HL-60 (cell line): Measurements from ENCODE around the gene MKS1.

Experiments used
- DNase-seq, 2 experiments: peaks; one replicate each; pipeline ENCODE4 v3.0.0-alpha.2; 2010 to 2020; ENCODE audit warnings: low read depth in 1 of 2, low spot score in 1 of 2
- H3K27ac ChIP-seq: fragments of 250-450 bp; sonication (Bioruptor Pico); replicated peaks from 2 replicates; pipeline ENCODE4 v1.5.1; 2020; ENCODE audit warnings: mild to moderate bottlenecking, moderate library complexity
- H3K27me3 ChIP-seq: fragments of 250-450 bp; sonication (Bioruptor Pico); 2 replicates; pipeline ENCODE4 v1.5.1; 2021; ENCODE audit warnings: mild to moderate bottlenecking, moderate library complexity; ENCODE audit not compliant: insufficient read depth, poor library complexity, severe bottlenecking
- H3K4me3 ChIP-seq: replicated peaks from 2 replicates; pipeline ENCODE4 v1.5.1; 2011; ENCODE audit warnings: mild to moderate bottlenecking, control low read depth, low read length; ENCODE audit not compliant: insufficient read depth
- CTCF ChIP-seq: IDR thresholded peaks from one replicate; pipeline ENCODE4 v1.5.1; 2011; ENCODE audit warnings: low read length, control low read depth, inconsistent platforms; ENCODE audit not compliant: insufficient read depth
- GABPA ChIP-seq: IDR thresholded peaks from 2 replicates; pipeline ENCODE4 v1.6.1; 2012; ENCODE audit warnings: low read depth
- POLR2AphosphoS5 ChIP-seq: IDR thresholded peaks from 2 replicates; pipeline ENCODE4 v1.6.1; 2012; ENCODE audit warnings: low read depth
- REST ChIP-seq: IDR thresholded peaks from 2 replicates; pipeline ENCODE4 v1.6.1; 2012; ENCODE audit warnings: low read depth; ENCODE audit not compliant: insufficient replicate concordance
- SPI1 ChIP-seq: IDR thresholded peaks from 2 replicates; pipeline ENCODE4 v1.6.1; 2012; ENCODE audit warnings: low read depth, mild to moderate bottlenecking, borderline replicate concordance

Gene MKS1

DNA sequence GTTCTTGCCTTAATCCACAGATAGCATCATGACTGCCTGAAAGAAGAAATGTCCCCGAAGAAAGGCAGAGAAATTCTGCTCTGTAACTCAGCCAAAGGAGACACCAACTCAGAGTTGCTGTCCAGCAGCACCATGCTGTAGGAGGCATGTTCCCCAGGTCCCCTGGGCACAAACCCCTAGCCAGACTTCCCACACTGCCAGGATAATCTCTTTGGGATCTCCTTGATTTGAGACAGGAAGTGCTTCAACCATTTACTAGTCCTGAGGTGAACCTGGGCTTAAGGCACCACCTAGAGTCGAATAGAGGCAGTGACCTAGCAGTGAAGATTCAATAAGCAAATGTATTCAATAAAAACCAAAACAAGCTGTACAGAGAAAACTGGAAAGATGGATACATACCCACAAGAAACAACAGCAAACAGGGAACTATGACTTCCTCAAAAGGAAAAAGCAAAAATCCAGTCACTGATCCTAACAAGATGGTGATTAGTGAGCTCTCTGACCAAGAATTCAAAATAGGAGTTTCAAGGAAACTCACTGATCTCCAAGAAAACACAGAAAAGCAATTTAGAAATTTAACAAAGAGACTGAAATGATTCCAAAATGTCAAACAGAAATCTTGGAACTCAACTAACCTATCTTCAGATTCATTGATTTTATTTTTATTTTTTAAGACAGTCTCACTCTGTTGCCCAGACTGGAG, 46.5 kb downstream of the MKS1 start:
- TF ChIP-seq REST, result peak; percentile 85
- peak; percentile 29; the same call in 1 of the 2 replicates for TF ChIP-seq SPI1
- TF ChIP-seq GABPA, result no peak
- TF ChIP-seq POLR2AphosphoS5, result no peak
- TF ChIP-seq CTCF, result peak; percentile 18
- DNase-seq, result peak in 1 of 2 experiments; percentile 41
- Histone ChIP-seq H3K27me3 (peaks cover 4% of the 10 kb centered on the region), H3K4me3 (no peak overlapping the region), H3K27ac (no peak overlapping the region)

DNA sequence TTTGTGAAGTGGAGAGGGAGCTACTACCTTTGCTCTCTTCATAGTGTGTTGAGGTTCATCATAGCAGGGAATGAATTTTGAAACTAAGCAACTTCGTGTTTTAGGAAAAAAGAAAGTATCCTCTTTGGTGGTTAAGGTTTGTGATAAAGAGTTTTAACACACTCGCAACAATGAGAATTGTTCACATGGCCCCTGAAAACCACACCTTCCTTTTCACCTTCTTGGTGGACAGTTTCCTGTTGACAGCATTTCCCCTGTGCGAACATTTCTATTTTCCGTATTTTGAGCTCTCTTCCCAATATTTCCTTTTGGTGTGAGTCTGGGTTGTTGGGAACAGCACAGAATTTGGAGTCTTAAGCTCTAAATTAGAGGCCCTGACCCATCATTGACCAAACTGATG, 48.4 kb downstream of the MKS1 start:
- DNase-seq, result no peak
- Histone ChIP-seq H3K27me3 (peaks cover 4% of the 10 kb centered on the region), H3K4me3 (no peak overlapping the region), H3K27ac (no peak overlapping the region)
- TF ChIP-seq POLR2AphosphoS5 (no peak), GABPA (no peak), REST (no peak), CTCF (no peak), SPI1 (no peak)

DNA sequence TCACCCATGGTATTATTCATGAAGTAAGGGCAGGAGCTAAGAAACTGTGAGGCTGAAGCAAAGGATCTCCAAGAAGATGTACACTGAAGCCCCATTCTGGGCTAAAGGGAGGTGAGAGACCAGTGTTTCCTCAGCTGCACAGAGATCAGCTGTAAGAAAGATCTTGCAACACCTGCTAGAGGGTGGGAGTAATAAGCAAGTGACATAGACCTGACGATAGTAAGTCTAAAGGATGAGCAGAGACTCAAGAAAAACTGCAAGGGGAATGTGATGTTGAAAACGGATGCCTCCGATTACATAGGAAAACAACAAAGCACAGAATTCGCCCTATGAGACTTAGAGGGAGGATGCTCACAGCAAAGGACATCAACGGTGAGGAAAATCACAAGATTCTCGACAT, 52.4 kb downstream of the MKS1 start, which contains the start of gene OR4D2:
TSS of gene OR4D2 (plus strand) at position 301 of the 400 bp plus-strand sequence. CDS start 2,674 bp downstream, outside the sequence.
- no peak within 1 kb of the TSS for H3K4me3 ChIP-seq
- no peak for DNase-seq
- no peak within 1 kb of the TSS for H3K27ac ChIP-seq
- TF ChIP-seq POLR2AphosphoS5, result no peak
- no peak for TF ChIP-seq CTCF
- no peak for TF ChIP-seq REST
- TF ChIP-seq GABPA, result no peak
- TF ChIP-seq SPI1, result no peak
- peaks cover 4% of the 10 kb centered on the region for H3K27me3 ChIP-seq
